ENCODE measurements around the gene LPIN2.
"Not testable (repeated sequence)": the region's sequence is repeated elsewhere in the genome, so short reads cannot be mapped to it uniquely, and the experiment has no call there.

LPIN2 gene

DNA sequence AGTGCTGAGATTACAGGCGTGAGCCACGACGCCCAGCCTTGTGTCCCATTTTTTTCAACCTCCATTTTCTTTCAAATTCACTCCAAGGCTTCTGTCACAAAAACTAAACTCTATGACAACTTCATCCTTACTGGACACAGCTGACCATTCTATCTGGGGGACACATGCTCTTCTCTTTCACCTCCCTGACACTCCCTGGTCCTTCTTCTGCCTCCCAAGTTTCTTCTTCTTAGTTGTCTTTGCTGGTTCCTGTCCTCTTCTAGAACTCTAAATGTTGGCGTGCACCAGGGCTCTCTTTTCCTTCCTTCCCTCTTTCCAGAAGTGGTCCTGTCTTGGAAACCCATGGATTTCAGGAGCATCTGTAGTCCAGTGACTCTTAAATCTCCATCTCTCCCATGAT lies 40.1 kb upstream of the LPIN2 start:
- in situ Hi-C loops (cut with MboI; ENCODE audit: low sequenced_read_pairs), result no loop called here
- no peaks in the 10 kb centered on the region for H3K36me3 ChIP-seq (replicated peaks)
- H3K9me3 ChIP-seq, result no peaks in the 10 kb centered on the region
- no peak overlapping the region for H3K4me3 ChIP-seq
- DNase-seq (ENCODE audit: low spot score in 2 of 2), result no peak
- H3K4me1 ChIP-seq, result peaks cover 10% of the 10 kb centered on the region
- H3K27me3 ChIP-seq (ENCODE audit: low read depth), result no peaks in the 10 kb centered on the region

GRCh38 chr18:3052411-3052758 lies 39.4 kb upstream of the LPIN2 start:
- no peak for DNase-seq (ENCODE audit: low spot score in 2 of 2)
- no peaks in the 10 kb centered on the region for H3K9me3 ChIP-seq
- H3K4me3 ChIP-seq, result no peak overlapping the region
- no peaks in the 10 kb centered on the region for H3K27me3 ChIP-seq (ENCODE audit: low read depth)
- in situ Hi-C loops (cut with MboI; ENCODE audit: low sequenced_read_pairs), result no loop called here
- H3K4me1 ChIP-seq, result peaks cover 10% of the 10 kb centered on the region
- no peaks in the 10 kb centered on the region for H3K36me3 ChIP-seq (replicated peaks)

- peaks cover 10% of the 10 kb centered on the region for H3K4me1 ChIP-seq
- in situ Hi-C loops (cut with MboI; ENCODE audit: low sequenced_read_pairs), result no loop called here
- no peaks in the 10 kb centered on the region for H3K9me3 ChIP-seq
- DNase-seq (ENCODE audit: low spot score in 2 of 2), result no peak
- no peaks in the 10 kb centered on the region for H3K27me3 ChIP-seq (ENCODE audit: low read depth)
- no peak overlapping the region for H3K4me3 ChIP-seq
- H3K36me3 ChIP-seq (replicated peaks), result no peaks in the 10 kb centered on the region
Observed at GRCh38 chr18:3051718-3052410, 38.9 kb upstream of the LPIN2 start.

GRCh38 chr18:3049897-3050454 lies 37.0 kb upstream of the LPIN2 start:
- H3K4me3 ChIP-seq; in situ Hi-C loops (cut with MboI; ENCODE audit: low sequenced_read_pairs); H3K27me3 ChIP-seq (ENCODE audit: low read depth); DNase-seq (ENCODE audit: low spot score in 2 of 2); H3K9me3 ChIP-seq; H3K36me3 ChIP-seq (replicated peaks): not testable (repeated sequence)
- H3K4me1 ChIP-seq, result peaks cover 14% of the 10 kb centered on the region

- H3K4me1 ChIP-seq, result peaks cover 14% of the 10 kb centered on the region
Observed at GRCh38 chr18:3048820-3049349, 35.9 kb upstream of the LPIN2 start.

GRCh38 chr18:3048121-3048520 lies 35.2 kb upstream of the LPIN2 start:
- Histone ChIP-seq H3K36me3 (replicated peaks) (no peaks in the 10 kb centered on the region), H3K9me3 (no peaks in the 10 kb centered on the region), H3K27me3 (ENCODE audit: low read depth) (no peaks in the 10 kb centered on the region), H3K4me1 (peaks cover 14% of the 10 kb centered on the region), H3K4me3 (no peak overlapping the region)
- in situ Hi-C loops (cut with MboI; ENCODE audit: low sequenced_read_pairs), result no loop called here
- DNase-seq (ENCODE audit: low spot score in 2 of 2), result no peak

More at GRCh38 chr18:3048820-3049349, 35.9 kb upstream of the LPIN2 start:
- no peaks in the 10 kb centered on the region for H3K36me3 ChIP-seq (replicated peaks)
- no peak overlapping the region for H3K4me3 ChIP-seq
- no peaks in the 10 kb centered on the region for H3K27me3 ChIP-seq (ENCODE audit: low read depth)
- no peaks in the 10 kb centered on the region for H3K9me3 ChIP-seq
- no peak for DNase-seq (ENCODE audit: low spot score in 2 of 2)
- in situ Hi-C loops (cut with MboI; ENCODE audit: low sequenced_read_pairs), result no loop called here

DNA sequence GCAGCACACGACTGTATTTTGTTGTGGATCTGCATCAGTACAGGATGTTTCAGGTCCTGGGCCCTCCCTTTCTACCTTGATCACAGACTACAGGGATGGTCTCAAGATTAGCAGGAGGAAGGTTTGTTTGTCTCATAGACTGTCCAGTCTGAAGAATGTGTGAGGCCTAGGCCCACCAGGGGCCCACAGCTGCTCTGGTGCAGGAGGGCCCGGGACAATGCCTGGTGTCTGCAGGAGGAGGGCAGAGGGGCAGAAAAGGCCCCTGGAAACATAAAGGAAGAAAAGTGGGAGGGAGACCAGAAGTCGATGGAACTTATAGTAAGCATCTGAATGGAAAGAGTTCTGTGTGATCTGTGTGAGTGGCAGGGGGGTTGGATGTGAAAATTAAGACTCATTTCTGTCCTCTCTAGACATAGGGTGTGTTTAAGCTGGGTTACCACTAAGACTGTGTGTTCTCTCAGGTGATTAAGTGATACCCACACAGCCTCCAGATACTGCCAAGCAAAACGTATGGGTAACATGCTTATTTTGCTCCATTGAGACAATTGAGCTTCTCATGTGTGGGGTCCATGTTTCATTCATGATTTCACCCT lies 33.4 kb upstream of the LPIN2 start:
- in situ Hi-C loops (cut with MboI; ENCODE audit: low sequenced_read_pairs), result no loop called here
- Histone ChIP-seq H3K36me3 (replicated peaks) (no peaks in the 10 kb centered on the region), H3K27me3 (ENCODE audit: low read depth) (no peaks in the 10 kb centered on the region), H3K4me1 (peaks cover 20% of the 10 kb centered on the region), H3K4me3 (no peak overlapping the region), H3K9me3 (no peaks in the 10 kb centered on the region)
- DNase-seq (ENCODE audit: low spot score in 2 of 2), result no peak

DNA sequence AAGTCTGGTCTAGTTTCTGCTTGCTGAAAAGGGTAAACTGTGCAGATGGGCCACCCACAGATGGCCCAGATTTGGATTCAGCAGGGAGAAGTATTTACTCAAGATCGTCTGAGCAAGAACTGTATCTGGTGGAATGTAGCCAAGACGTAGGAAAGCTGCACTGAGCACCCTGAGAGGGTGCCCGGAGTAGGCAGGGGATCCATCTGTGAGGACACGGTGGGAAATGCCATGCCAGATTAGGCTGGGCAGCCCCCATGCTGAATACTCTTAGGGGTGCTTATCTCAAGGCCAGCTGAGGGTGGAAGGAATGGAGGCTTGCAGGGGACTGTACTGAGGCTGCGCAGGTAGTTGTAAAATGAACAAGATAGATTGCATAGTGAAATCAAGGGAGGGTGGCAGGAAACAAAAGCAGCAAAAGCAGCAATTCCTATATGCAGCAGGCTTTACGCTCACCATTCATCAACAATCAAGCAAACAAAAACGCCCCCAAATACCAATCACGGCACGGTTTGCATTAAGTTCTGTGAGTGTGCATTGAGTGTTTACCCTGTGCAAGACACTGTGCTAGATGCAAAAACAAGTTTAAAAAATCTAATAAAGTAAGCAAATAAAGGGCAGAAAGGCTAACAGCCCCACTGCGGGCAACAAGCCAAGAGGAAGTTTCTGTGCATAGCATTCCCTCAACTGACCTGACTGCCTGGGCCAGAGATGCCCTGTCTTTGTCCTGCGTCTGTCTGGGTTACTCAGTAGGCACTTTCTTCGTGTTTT lies 32.2 kb upstream of the LPIN2 start:
- no peaks in the 10 kb centered on the region for H3K27me3 ChIP-seq (ENCODE audit: low read depth)
- in situ Hi-C loops (cut with MboI; ENCODE audit: low sequenced_read_pairs), result no loop called here
- H3K36me3 ChIP-seq (replicated peaks), result no peaks in the 10 kb centered on the region
- H3K4me3 ChIP-seq, result no peak overlapping the region
- peaks cover 20% of the 10 kb centered on the region for H3K4me1 ChIP-seq
- H3K9me3 ChIP-seq, result no peaks in the 10 kb centered on the region
- peak in 1 of 2 experiments; percentile 46 for DNase-seq (ENCODE audit: low spot score in 2 of 2)

DNA sequence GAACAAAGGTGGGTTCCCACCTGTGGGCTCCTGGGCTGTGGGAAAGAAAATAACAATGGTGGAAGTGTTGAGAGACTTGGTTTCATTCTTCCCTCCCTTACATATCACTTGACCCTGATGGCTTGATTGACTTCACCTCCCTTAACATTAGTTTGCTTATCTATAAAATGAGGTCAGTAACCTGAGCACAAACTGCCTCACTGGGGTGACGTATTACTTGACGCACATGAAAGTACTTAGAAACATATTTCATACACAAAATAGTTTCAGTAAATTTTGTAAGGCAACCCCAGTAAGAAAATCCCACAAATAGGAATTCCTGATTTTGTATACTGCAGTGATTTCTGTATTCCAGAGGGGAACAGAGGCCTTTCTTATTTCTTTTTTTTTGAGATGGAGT lies 29.4 kb upstream of the LPIN2 start:
- Histone ChIP-seq H3K4me1 (peaks cover 15% of the 10 kb centered on the region), H3K27me3 (ENCODE audit: low read depth) (no peaks in the 10 kb centered on the region), H3K4me3 (no peak overlapping the region), H3K36me3 (replicated peaks) (no peaks in the 10 kb centered on the region), H3K9me3 (no peaks in the 10 kb centered on the region)
- in situ Hi-C loops (cut with MboI; ENCODE audit: low sequenced_read_pairs), result no loop called here
- no peak for DNase-seq (ENCODE audit: low spot score in 2 of 2)

DNA sequence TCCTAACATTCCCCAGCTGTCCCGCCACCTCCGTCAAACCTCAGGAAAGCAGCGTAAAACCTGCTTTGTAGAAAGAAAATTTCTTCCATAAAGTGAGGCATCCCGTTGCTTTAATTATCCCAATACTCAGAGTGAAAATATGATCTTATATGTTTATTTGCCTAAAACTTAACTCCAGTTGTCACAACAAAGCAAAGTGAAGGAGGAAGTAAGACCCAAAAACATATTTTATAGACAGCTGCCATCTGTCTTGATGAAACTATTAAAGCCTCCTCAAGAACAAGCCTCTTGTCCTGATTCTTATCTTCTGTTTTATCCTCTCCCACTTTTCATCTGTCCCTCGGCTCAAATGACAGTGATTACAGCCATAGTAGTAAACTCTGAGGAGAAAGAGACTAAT lies 28.9 kb upstream of the LPIN2 start:
- H3K4me3 ChIP-seq, result no peak overlapping the region
- H3K36me3 ChIP-seq (replicated peaks), result no peaks in the 10 kb centered on the region
- H3K27me3 ChIP-seq (ENCODE audit: low read depth), result no peaks in the 10 kb centered on the region
- H3K9me3 ChIP-seq, result no peaks in the 10 kb centered on the region
- DNase-seq (ENCODE audit: low spot score in 2 of 2), result no peak
- in situ Hi-C loops (cut with MboI; ENCODE audit: low sequenced_read_pairs), result no loop called here
- peaks cover 15% of the 10 kb centered on the region for H3K4me1 ChIP-seq

DNA sequence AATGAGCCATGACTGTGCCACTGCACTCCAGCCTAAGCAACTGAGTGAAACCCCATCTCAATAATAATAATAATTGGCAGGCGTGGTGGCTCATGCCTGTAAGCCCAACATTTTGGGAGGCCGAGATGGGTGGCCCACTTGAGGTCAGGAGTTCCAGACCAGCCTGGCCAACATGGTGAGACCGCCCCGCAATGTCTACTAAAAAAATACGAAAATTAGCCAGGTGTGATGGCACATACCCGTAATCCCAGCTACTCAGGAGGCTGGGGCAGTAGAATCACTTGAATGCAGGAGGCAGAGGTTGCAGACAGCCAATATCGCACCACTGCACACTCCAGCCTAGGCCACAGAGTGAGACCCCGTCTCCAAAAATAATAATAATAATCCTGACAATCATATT lies 27.9 kb upstream of the LPIN2 start:
- no peak for DNase-seq (ENCODE audit: low spot score in 2 of 2)

GRCh38 chr18:3040173-3040572 lies 27.2 kb upstream of the LPIN2 start:
- H3K9me3 ChIP-seq, result no peaks in the 10 kb centered on the region
- H3K4me1 ChIP-seq, result peaks cover 12% of the 10 kb centered on the region
- H3K4me3 ChIP-seq, result no peak overlapping the region
- in situ Hi-C loops (cut with MboI; ENCODE audit: low sequenced_read_pairs), result no loop called here
- H3K36me3 ChIP-seq (replicated peaks), result no peaks in the 10 kb centered on the region
- no peaks in the 10 kb centered on the region for H3K27me3 ChIP-seq (ENCODE audit: low read depth)
- no peak for DNase-seq (ENCODE audit: low spot score in 2 of 2)

More for the DNA sequence above, 27.9 kb upstream of the LPIN2 start:
- peaks cover 15% of the 10 kb centered on the region for H3K4me1 ChIP-seq
- no peaks in the 10 kb centered on the region for H3K9me3 ChIP-seq
- H3K27me3 ChIP-seq (ENCODE audit: low read depth), result no peaks in the 10 kb centered on the region
- H3K36me3 ChIP-seq (replicated peaks), result no peaks in the 10 kb centered on the region
- H3K4me3 ChIP-seq, result no peak overlapping the region
- in situ Hi-C loops (cut with MboI; ENCODE audit: low sequenced_read_pairs), result no loop called here

GRCh38 chr18:3037423-3037915 lies 24.5 kb upstream of the LPIN2 start:
- no peak for DNase-seq (ENCODE audit: low spot score in 2 of 2)
- Histone ChIP-seq H3K4me1 (peaks cover 11% of the 10 kb centered on the region), H3K9me3 (no peaks in the 10 kb centered on the region), H3K36me3 (replicated peaks) (no peaks in the 10 kb centered on the region), H3K27me3 (ENCODE audit: low read depth) (no peaks in the 10 kb centered on the region), H3K4me3 (no peak overlapping the region)
- in situ Hi-C loops (cut with MboI; ENCODE audit: low sequenced_read_pairs), result no loop called here

DNA sequence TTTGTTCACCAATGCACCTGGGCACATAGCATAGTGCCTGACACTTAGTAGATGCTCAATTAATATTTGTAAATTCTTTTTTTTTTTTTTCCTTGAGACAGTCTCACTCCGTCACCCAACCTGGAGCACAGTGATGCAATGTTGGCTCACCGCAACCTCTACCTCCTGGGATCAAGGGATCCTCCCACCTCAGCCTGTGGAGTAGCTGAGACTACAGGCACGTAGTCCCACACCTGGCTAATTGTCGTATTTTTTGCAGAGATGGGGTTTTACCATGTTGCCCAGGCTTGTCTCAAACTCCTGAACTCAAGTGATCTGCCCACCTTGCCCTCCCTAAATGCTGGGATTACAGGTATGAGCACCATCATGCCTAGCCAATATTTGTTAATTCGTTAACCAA lies 23.2 kb upstream of the LPIN2 start:
- in situ Hi-C loops (cut with MboI; ENCODE audit: low sequenced_read_pairs), result no loop called here
- H3K4me3 ChIP-seq, result no peak overlapping the region
- H3K27me3 ChIP-seq (ENCODE audit: low read depth), result no peaks in the 10 kb centered on the region
- no peaks in the 10 kb centered on the region for H3K9me3 ChIP-seq
- H3K36me3 ChIP-seq (replicated peaks), result no peaks in the 10 kb centered on the region
- H3K4me1 ChIP-seq, result peaks cover 3% of the 10 kb centered on the region
- DNase-seq (ENCODE audit: low spot score in 2 of 2), result no peak
